ENCODE results near the gene DNAAF9. TPM values are rescaled to one million over a fixed set of nuclear protein-coding genes. Genes with fewer than 3 reads are reported as not detected.

The DNAAF9 gene
- total RNA-seq, 1 experiment from 2014 or later: 4.6 TPM

- intact Hi-C loops (cut with micrococcal nuclease): no loop called here
- TF ChIP-seq TCF7L2 (IDR thresholded peaks at IDR 0.05; ENCODE audit: borderline replicate concordance, extremely low read depth, insufficient read depth, insufficient read length) (no peak), SP1 (IDR thresholded peaks at IDR 0.05; ENCODE audit: low read depth) (no peak), SIN3A (IDR thresholded peaks at IDR 0.05; ENCODE audit: low read depth) (no peak), ELF1 (IDR thresholded peaks at IDR 0.05; ENCODE audit: borderline replicate concordance, low read depth) (no peak), ZBTB33 (IDR thresholded peaks at IDR 0.05; ENCODE audit: extremely low read depth, insufficient replicate concordance, low read length) (no peak), EZH2 (IDR thresholded peaks at IDR 0.05) (no peak), ATF3 (IDR thresholded peaks at IDR 0.05) (no peak)
- H3K9me3 ChIP-seq (ENCODE audit: control insufficient read depth in 1 of 2, insufficient read depth in 1 of 2, low read depth in 1 of 2, low read length in 2 of 2): 0 out of 4 replicates have a peak, but pooled peaks cover 0 to 3% of the 10 kb centered on the region in 2 experiments
- H3K36me3 ChIP-seq (ENCODE audit: control insufficient read depth in 1 of 2, insufficient read depth in 2 of 2, low read length in 2 of 2): no peaks in the 10 kb centered on the region; a peak in 1 of 4 replicates
- H3K27me3 ChIP-seq (ENCODE audit: insufficient read depth, low read length): no peaks in the 10 kb centered on the region
- ChIA-PET POLR2A (no interaction called here), RAD21 (ENCODE audit: low non-redundant PET in 1 of 2, low total read pairs in 2 of 2, uncharacterized antibody in 2 of 2, unreplicated experiment in 2 of 2) (no interaction called here), CTCF (no interaction called here)
- no peak overlapping the region for H3K4me2 ChIP-seq (ENCODE audit: low read length)
- H3K9ac ChIP-seq (ENCODE audit: low read length): no peak overlapping the region
- DNase-seq (ENCODE audit: low read depth, low spot score): no peak
- no peak overlapping the region for H3K27ac ChIP-seq (ENCODE audit: low read depth, low read length)
- ATAC-seq: no peak
- peaks cover 5% of the 10 kb centered on the region; the same call in 1 of the 2 replicates for H3K79me2 ChIP-seq (ENCODE audit: insufficient read depth, low read length)
- BruUV-seq (replicated peaks): no TSS peak
- H3K4me1 ChIP-seq (ENCODE audit: control insufficient read depth in 1 of 2, insufficient read depth in 2 of 2, low read length in 2 of 2): peaks cover 0 to 7% of the 10 kb centered on the region in 2 experiments; a peak in 1 of 4 replicates
- H4K20me1 ChIP-seq (ENCODE audit: insufficient read depth): no peaks in the 10 kb centered on the region
- no peaks in the 10 kb centered on the region for H3K9me2 ChIP-seq (ENCODE audit: insufficient read depth)
- H3K4me3 ChIP-seq (replicated peaks in 1 of 2; ENCODE audit: low read depth in 1 of 2, low read length in 2 of 2): no peak overlapping the region
- H2AFZ ChIP-seq (ENCODE audit: low read depth, low read length, poor library complexity, severe bottlenecking): no peak overlapping the region
Observed at GRCh38 chr20:3392756-3393155, 14.7 kb downstream of the DNAAF9 start.
